ACC112 (cell line): ENCODE measurements around the gene RUNX1.

ENCODE experiments used
- H2AFZ ChIP-seq: fragments of 200-600 bp; sonication (generic); one replicate; pipeline ENCODE4 v1.6.0; 2017; ENCODE audit warnings: antibody characterized with exemption, low read length; ENCODE audit not compliant: unreplicated experiment
- H3K27ac ChIP-seq: fragments of 200-600 bp; sonication (generic); 2 replicates; pipeline ENCODE4 v1.5.1; 2014; ENCODE audit warnings: low read depth, mild to moderate bottlenecking, antibody characterized with exemption, low read length, moderate library complexity
- H3K27me3 ChIP-seq: fragments of 200-600 bp; sonication (generic); 2 replicates; pipeline ENCODE4 v1.6.1; 2014; ENCODE audit warnings: mild to moderate bottlenecking, antibody characterized with exemption, low read length, moderate library complexity, mixed read lengths; ENCODE audit not compliant: insufficient read depth
- H3K36me3 ChIP-seq: fragments of 200-600 bp; sonication (generic); 2 replicates; pipeline ENCODE4 v1.6.1; 2016; ENCODE audit warnings: mild to moderate bottlenecking, antibody characterized with exemption, low read length, moderate library complexity, mixed read lengths; ENCODE audit not compliant: insufficient read depth
- H3K4me1 ChIP-seq: fragments of 200-600 bp; sonication (generic); one replicate; pipeline ENCODE4 v1.6.1; 2016; ENCODE audit warnings: low read length, mixed read lengths; ENCODE audit not compliant: insufficient read depth, unreplicated experiment, control insufficient read depth
- H3K4me3 ChIP-seq: fragments of 200-600 bp; sonication (generic); 2 replicates; pipeline ENCODE4 v1.5.1; 2014; ENCODE audit warnings: mild to moderate bottlenecking, low read depth, low read length
- H3K79me2 ChIP-seq: fragments of 200-600 bp; sonication (generic); one replicate; pipeline ENCODE4 v1.6.0; 2016; ENCODE audit warnings: low read length; ENCODE audit not compliant: control insufficient read depth, unreplicated experiment, insufficient read depth

The RUNX1 gene

GRCh38 chr21:34946385-34946840 is 102.7 kb downstream of the RUNX1 start:
- Histone ChIP-seq H2AFZ (no peak overlapping the region), H3K79me2 (no peaks in the 10 kb centered on the region), H3K4me1 (no peaks in the 10 kb centered on the region), H3K36me3 (no peaks in the 10 kb centered on the region), H3K27me3 (no peaks in the 10 kb centered on the region), H3K4me3 (no peak overlapping the region), H3K27ac (no peak overlapping the region)

- no peaks in the 10 kb centered on the region for H3K79me2 ChIP-seq
- no peaks in the 10 kb centered on the region for H3K4me1 ChIP-seq
- no peak overlapping the region for H3K4me3 ChIP-seq
- H3K27me3 ChIP-seq = no peaks in the 10 kb centered on the region
- no peak overlapping the region for H2AFZ ChIP-seq
- no peaks in the 10 kb centered on the region for H3K36me3 ChIP-seq
- no peak overlapping the region for H3K27ac ChIP-seq
These were observed 103.8 kb downstream of the RUNX1 start for GRCh38 chr21:34945288-34945687.

- no peaks in the 10 kb centered on the region for H3K79me2 ChIP-seq
These were observed 104.9 kb downstream of the RUNX1 start for GRCh38 chr21:34944015-34944755.

GRCh38 chr21:34942911-34943310 is 106.2 kb downstream of the RUNX1 start:
- H2AFZ ChIP-seq = no peak overlapping the region

More at GRCh38 chr21:34944015-34944755, 104.9 kb downstream of the RUNX1 start:
- Histone ChIP-seq H2AFZ (no peak overlapping the region), H3K4me1 (peaks cover 9% of the 10 kb centered on the region), H3K36me3 (no peaks in the 10 kb centered on the region), H3K4me3 (no peak overlapping the region), H3K27me3 (no peaks in the 10 kb centered on the region), H3K27ac (no peak overlapping the region)

GRCh38 chr21:34941162-34941561 is 107.9 kb downstream of the RUNX1 start:
- Histone ChIP-seq H3K27ac (no peak overlapping the region), H3K27me3 (no peaks in the 10 kb centered on the region), H3K79me2 (no peaks in the 10 kb centered on the region), H3K36me3 (no peaks in the 10 kb centered on the region), H2AFZ (no peak overlapping the region), H3K4me3 (no peak overlapping the region), H3K4me1 (peaks cover 35% of the 10 kb centered on the region)

More at GRCh38 chr21:34942911-34943310, 106.2 kb downstream of the RUNX1 start:
- Histone ChIP-seq H3K4me3 (no peak overlapping the region), H3K27me3 (no peaks in the 10 kb centered on the region), H3K79me2 (no peaks in the 10 kb centered on the region), H3K36me3 (no peaks in the 10 kb centered on the region), H3K4me1 (peaks cover 22% of the 10 kb centered on the region), H3K27ac (no peak overlapping the region)

- no peaks in the 10 kb centered on the region for H3K27me3 ChIP-seq
- H3K4me1 ChIP-seq = peaks cover 39% of the 10 kb centered on the region
- H2AFZ ChIP-seq = no peak overlapping the region
- H3K4me3 ChIP-seq = no peak overlapping the region
- no peaks in the 10 kb centered on the region for H3K79me2 ChIP-seq
- H3K36me3 ChIP-seq = no peaks in the 10 kb centered on the region
- H3K27ac ChIP-seq = no peak overlapping the region
These were observed 109.3 kb downstream of the RUNX1 start for GRCh38 chr21:34939673-34940331.

GRCh38 chr21:34938089-34938764 is 110.9 kb downstream of the RUNX1 start:
- H3K4me3 ChIP-seq = 0 out of 2 replicates have a peak overlapping the region, but pooled peaks have one; percentile 19
- H3K27ac ChIP-seq = peak overlapping the region; percentile 30
- H2AFZ ChIP-seq = peak overlapping the region; percentile 41
- H3K79me2 ChIP-seq = no peaks in the 10 kb centered on the region
- H3K27me3 ChIP-seq = no peaks in the 10 kb centered on the region
- peaks cover 44% of the 10 kb centered on the region for H3K4me1 ChIP-seq
- H3K36me3 ChIP-seq = no peaks in the 10 kb centered on the region

GRCh38 chr21:34936883-34937563 is 112.1 kb downstream of the RUNX1 start:
- Histone ChIP-seq H3K79me2 (no peaks in the 10 kb centered on the region), H3K4me3 (no peak overlapping the region), H3K36me3 (no peaks in the 10 kb centered on the region), H3K4me1 (peaks cover 44% of the 10 kb centered on the region), H2AFZ (no peak overlapping the region), H3K27ac (no peak overlapping the region), H3K27me3 (no peaks in the 10 kb centered on the region)

GRCh38 chr21:34936371-34936789 is 112.7 kb downstream of the RUNX1 start:
- Histone ChIP-seq H2AFZ (no peak overlapping the region), H3K36me3 (no peaks in the 10 kb centered on the region), H3K27ac (no peak overlapping the region), H3K4me1 (peaks cover 44% of the 10 kb centered on the region), H3K4me3 (no peak overlapping the region), H3K79me2 (no peaks in the 10 kb centered on the region), H3K27me3 (no peaks in the 10 kb centered on the region)

GRCh38 chr21:34935898-34936297 is 113.2 kb downstream of the RUNX1 start:
- no peak overlapping the region for H3K4me3 ChIP-seq
- H3K27me3 ChIP-seq = no peaks in the 10 kb centered on the region
- no peak overlapping the region for H3K27ac ChIP-seq
- no peak overlapping the region for H2AFZ ChIP-seq
- peaks cover 44% of the 10 kb centered on the region for H3K4me1 ChIP-seq
- no peaks in the 10 kb centered on the region for H3K79me2 ChIP-seq
- H3K36me3 ChIP-seq = no peaks in the 10 kb centered on the region
